ENCODE results near the gene KRTAP10-11. TPM values are rescaled to one million over a fixed set of nuclear protein-coding genes. Genes with fewer than 3 reads are reported as not detected.

The KRTAP10-11 gene
- total and polyA plus RNA-seq, 2 donors (not counting 1 experiment from before 2014, with no cell fraction given), result not detected

DNA sequence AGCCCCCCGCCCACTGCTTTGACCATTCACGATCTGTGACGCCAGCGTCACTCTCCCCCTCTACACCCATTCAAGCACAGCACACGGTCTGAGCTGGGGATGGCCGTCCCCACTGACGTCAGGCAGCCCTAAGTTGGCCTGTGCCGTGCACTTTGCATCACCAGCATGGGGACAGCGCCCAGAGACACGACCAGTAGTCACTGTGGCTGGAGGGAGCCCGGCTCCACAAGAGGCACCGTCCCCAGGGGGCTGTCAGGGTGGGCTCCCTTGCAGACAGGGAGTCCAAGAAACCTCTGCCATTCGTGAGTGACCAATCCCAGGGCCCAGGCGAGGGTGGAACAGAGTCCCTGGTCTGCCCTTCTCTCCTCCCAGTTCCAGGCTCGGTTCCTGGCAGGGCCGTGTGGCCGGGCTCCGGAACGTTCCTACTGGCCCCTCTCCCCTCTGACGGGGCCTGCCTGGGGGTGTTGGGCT lies 32.0 kb upstream of the KRTAP10-11 start:
- no peak for DNase-seq (ENCODE audit: low read depth in 2 of 2)
- Histone ChIP-seq H3K36me3 (ENCODE audit: control insufficient read depth, insufficient read depth, low read length) (no peaks in the 10 kb centered on the region), H3K4me3 (replicated peaks in 1 of 4; ENCODE audit: control extremely low read depth in 1 of 4, insufficient read depth in 1 of 4, low read depth in 3 of 4, low read length in 4 of 4) (no peak overlapping the region), H3K9ac (ENCODE audit: insufficient read depth, low read length) (no peak overlapping the region), H3K4me2 (ENCODE audit: extremely low read depth, insufficient read depth, low read length) (no peak overlapping the region), H3K4me1 (ENCODE audit: control insufficient read depth, extremely low read depth, insufficient read depth, low read length) (no peaks in the 10 kb centered on the region), H3K9me3 (ENCODE audit: control insufficient read depth, insufficient read depth, low read depth, low read length) (no peaks in the 10 kb centered on the region), H2AFZ (ENCODE audit: low read length) (no peak overlapping the region), H4K20me1 (ENCODE audit: control insufficient read depth, extremely low read depth, insufficient read depth, low read length) (no peaks in the 10 kb centered on the region), H3K27ac (ENCODE audit: insufficient read depth, low read length) (no peak overlapping the region), H3K79me2 (ENCODE audit: control insufficient read depth, insufficient read depth, low read length) (no peaks in the 10 kb centered on the region), H3K27me3 (ENCODE audit: control insufficient read depth, insufficient read depth, low read length) (no peaks in the 10 kb centered on the region)
- no peak for TF ChIP-seq EZH2 (IDR thresholded peaks at IDR 0.05; ENCODE audit: low read length, missing control alignments)
- TF ChIP-seq, protein P1, sequence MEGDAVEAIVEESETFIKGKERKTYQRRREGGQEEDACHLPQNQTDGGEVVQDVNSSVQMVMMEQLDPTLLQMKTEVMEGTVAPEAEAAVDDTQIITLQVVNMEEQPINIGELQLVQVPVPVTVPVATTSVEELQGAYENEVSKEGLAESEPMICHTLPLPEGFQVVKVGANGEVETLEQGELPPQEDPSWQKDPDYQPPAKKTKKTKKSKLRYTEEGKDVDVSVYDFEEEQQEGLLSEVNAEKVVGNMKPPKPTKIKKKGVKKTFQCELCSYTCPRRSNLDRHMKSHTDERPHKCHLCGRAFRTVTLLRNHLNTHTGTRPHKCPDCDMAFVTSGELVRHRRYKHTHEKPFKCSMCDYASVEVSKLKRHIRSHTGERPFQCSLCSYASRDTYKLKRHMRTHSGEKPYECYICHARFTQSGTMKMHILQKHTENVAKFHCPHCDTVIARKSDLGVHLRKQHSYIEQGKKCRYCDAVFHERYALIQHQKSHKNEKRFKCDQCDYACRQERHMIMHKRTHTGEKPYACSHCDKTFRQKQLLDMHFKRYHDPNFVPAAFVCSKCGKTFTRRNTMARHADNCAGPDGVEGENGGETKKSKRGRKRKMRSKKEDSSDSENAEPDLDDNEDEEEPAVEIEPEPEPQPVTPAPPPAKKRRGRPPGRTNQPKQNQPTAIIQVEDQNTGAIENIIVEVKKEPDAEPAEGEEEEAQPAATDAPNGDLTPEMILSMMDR (conservative IDR thresholded peaks at IDR 0.05 in 1 of 2, IDR thresholded peaks at IDR 0.05 in 1 of 2; ENCODE audit: low read depth in 1 of 2, low read length in 2 of 2), result no peak

DNA sequence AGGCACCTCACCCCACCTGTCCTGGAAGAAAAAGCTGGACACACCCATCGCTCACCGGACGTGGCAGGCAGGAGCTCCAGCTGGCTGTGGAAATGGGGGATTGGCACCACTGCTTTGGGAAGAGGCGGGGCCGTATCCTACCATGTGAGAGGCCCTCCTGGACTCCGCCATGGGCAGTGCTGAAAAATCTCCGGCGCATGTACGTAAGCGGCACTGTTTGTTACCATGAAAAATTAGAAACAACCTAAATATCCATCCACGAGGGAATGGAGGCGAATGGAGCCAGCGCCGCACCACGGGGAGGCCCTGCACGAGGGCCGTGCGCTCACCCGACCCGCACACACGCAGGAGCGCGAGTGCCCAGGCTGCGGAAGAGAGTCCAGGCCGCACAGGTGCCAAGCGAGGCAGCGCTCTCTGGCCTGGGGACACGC lies 31.2 kb upstream of the KRTAP10-11 start:
- H3K9me3 ChIP-seq (ENCODE audit: control insufficient read depth, insufficient read depth, low read depth, low read length), result no peaks in the 10 kb centered on the region
- no peaks in the 10 kb centered on the region for H3K4me1 ChIP-seq (ENCODE audit: control insufficient read depth, extremely low read depth, insufficient read depth, low read length)
- no peak overlapping the region for H3K9ac ChIP-seq (ENCODE audit: insufficient read depth, low read length)
- TF ChIP-seq, protein P1 (conservative IDR thresholded peaks at IDR 0.05 in 1 of 2, IDR thresholded peaks at IDR 0.05 in 1 of 2; ENCODE audit: low read depth in 1 of 2, low read length in 2 of 2), result no peak
- no peak for TF ChIP-seq EZH2 (IDR thresholded peaks at IDR 0.05; ENCODE audit: low read length, missing control alignments)
- H3K27me3 ChIP-seq (ENCODE audit: control insufficient read depth, insufficient read depth, low read length), result no peaks in the 10 kb centered on the region
- H3K79me2 ChIP-seq (ENCODE audit: control insufficient read depth, insufficient read depth, low read length), result no peaks in the 10 kb centered on the region
- no peak overlapping the region for H2AFZ ChIP-seq (ENCODE audit: low read length)
- no peak overlapping the region for H3K4me2 ChIP-seq (ENCODE audit: extremely low read depth, insufficient read depth, low read length)
- H4K20me1 ChIP-seq (ENCODE audit: control insufficient read depth, extremely low read depth, insufficient read depth, low read length), result no peaks in the 10 kb centered on the region
- H3K4me3 ChIP-seq (replicated peaks in 1 of 4; ENCODE audit: control extremely low read depth in 1 of 4, insufficient read depth in 1 of 4, low read depth in 3 of 4, low read length in 4 of 4), result no peak overlapping the region
- H3K27ac ChIP-seq (ENCODE audit: insufficient read depth, low read length), result no peak overlapping the region
- no peak for DNase-seq (ENCODE audit: low read depth in 2 of 2)
- H3K36me3 ChIP-seq (ENCODE audit: control insufficient read depth, insufficient read depth, low read length), result no peaks in the 10 kb centered on the region

DNA sequence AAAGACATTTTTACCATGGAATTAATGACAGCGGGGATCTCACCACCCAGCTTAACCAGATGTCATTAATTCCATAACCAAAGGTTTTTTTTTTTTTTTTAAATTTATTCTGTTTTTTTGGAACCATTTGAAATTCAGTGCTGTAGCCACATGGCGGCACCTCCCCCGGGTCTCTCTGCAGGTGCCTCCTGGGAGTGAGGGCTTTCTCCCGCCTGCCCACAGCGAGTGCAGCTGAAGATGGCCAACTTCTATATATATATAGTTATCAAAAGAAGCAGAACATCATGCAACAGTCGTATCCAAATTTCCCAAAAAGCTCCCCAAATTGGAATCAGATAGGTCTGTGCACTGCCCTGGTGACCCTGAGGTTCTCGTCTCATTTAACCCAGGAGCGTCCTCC lies 30.7 kb upstream of the KRTAP10-11 start:
- no peaks in the 10 kb centered on the region for H3K27me3 ChIP-seq (ENCODE audit: control insufficient read depth, insufficient read depth, low read length)
- TF ChIP-seq, protein P1 (conservative IDR thresholded peaks at IDR 0.05 in 1 of 2, IDR thresholded peaks at IDR 0.05 in 1 of 2; ENCODE audit: low read depth in 1 of 2, low read length in 2 of 2), result no peak
- H3K27ac ChIP-seq (ENCODE audit: insufficient read depth, low read length), result no peak overlapping the region
- no peaks in the 10 kb centered on the region for H3K79me2 ChIP-seq (ENCODE audit: control insufficient read depth, insufficient read depth, low read length)
- H3K9ac ChIP-seq (ENCODE audit: insufficient read depth, low read length), result no peak overlapping the region
- H2AFZ ChIP-seq (ENCODE audit: low read length), result no peak overlapping the region
- no peaks in the 10 kb centered on the region for H4K20me1 ChIP-seq (ENCODE audit: control insufficient read depth, extremely low read depth, insufficient read depth, low read length)
- no peak overlapping the region for H3K4me2 ChIP-seq (ENCODE audit: extremely low read depth, insufficient read depth, low read length)
- H3K9me3 ChIP-seq (ENCODE audit: control insufficient read depth, insufficient read depth, low read depth, low read length), result no peaks in the 10 kb centered on the region
- H3K36me3 ChIP-seq (ENCODE audit: control insufficient read depth, insufficient read depth, low read length), result no peaks in the 10 kb centered on the region
- no peaks in the 10 kb centered on the region for H3K4me1 ChIP-seq (ENCODE audit: control insufficient read depth, extremely low read depth, insufficient read depth, low read length)
- DNase-seq (ENCODE audit: low read depth in 2 of 2), result no peak
- no peak overlapping the region for H3K4me3 ChIP-seq (replicated peaks in 1 of 4; ENCODE audit: control extremely low read depth in 1 of 4, insufficient read depth in 1 of 4, low read depth in 3 of 4, low read length in 4 of 4)

Data from fibroblast of lung (primary cell).